ENCODE measurements around the gene ITGA2B. TPM values are rescaled to one million over a fixed set of nuclear protein-coding genes. Genes with fewer than 3 reads are reported as not detected.

ITGA2B gene
- total and polyA plus RNA-seq, 2 experiments from 2014 or later = 13.3 to 13.9 TPM

GRCh38 chr17:44334727-44335126, 54.7 kb downstream of the ITGA2B start:
- Histone ChIP-seq H3K4me1 (ENCODE audit: insufficient read depth) (no peaks in the 10 kb centered on the region; the same call in 1 of the 2 replicates), H2AFZ (no peak overlapping the region), H3K36me3 (ENCODE audit: insufficient read depth) (no peaks in the 10 kb centered on the region), H3K9me2 (ENCODE audit: insufficient read depth) (no peaks in the 10 kb centered on the region), H3K79me2 (replicated peaks; ENCODE audit: insufficient read depth) (no peaks in the 10 kb centered on the region), H3K4me3 (no peak overlapping the region), H4K20me1 (replicated peaks; ENCODE audit: insufficient read depth) (no peaks in the 10 kb centered on the region), H3K27ac (ENCODE audit: low read depth) (no peak overlapping the region), H3F3A (replicated peaks; ENCODE audit: low read depth) (0 out of 2 replicates have a peak, but pooled peaks cover 2% of the 10 kb centered on the region), H3K27me3 (ENCODE audit: insufficient read depth) (no peaks in the 10 kb centered on the region), H3K4me2 (no peak overlapping the region)
- no peak for DNase-seq (ENCODE audit: low spot score)
- Mint-ChIP-seq H3K4me1 (peaks cover 11% of the 10 kb centered on the region), H3K27ac (no peak overlapping the region), H3K9me3 (no peaks in the 10 kb centered on the region), H3K27me3 (ENCODE audit: insufficient read depth, low read depth, poor library complexity) (peaks cover 6% of the 10 kb centered on the region), H3K36me3 (ENCODE audit: low read depth) (no peaks in the 10 kb centered on the region), H3K4me3 (no peak overlapping the region)
- TF ChIP-seq CTCF (conservative IDR thresholded peaks at IDR 0.05; ENCODE audit: low read depth in 2 of 2) = no peak
- TF ChIP-seq ZNF331 (CRISPR knock-in tag; IDR thresholded peaks at IDR 0.05; ENCODE audit: low read depth) = no peak
- TF ChIP-seq JUNB (IDR thresholded peaks at IDR 0.05; ENCODE audit: unreplicated experiment) = no peak
- no peak for TF ChIP-seq EZH2phosphoT487 (IDR thresholded peaks at IDR 0.05; ENCODE audit: unreplicated experiment)
- no peak for TF ChIP-seq POLR2AphosphoS5 (IDR thresholded peaks at IDR 0.05; ENCODE audit: low read depth)
- TF ChIP-seq STAT1 (IDR thresholded peaks at IDR 0.05; ENCODE audit: unreplicated experiment) = no peak
- TF ChIP-seq ZNF114 (CRISPR knock-in tag; IDR thresholded peaks at IDR 0.05) = no peak
- TF ChIP-seq, protein P1, sequence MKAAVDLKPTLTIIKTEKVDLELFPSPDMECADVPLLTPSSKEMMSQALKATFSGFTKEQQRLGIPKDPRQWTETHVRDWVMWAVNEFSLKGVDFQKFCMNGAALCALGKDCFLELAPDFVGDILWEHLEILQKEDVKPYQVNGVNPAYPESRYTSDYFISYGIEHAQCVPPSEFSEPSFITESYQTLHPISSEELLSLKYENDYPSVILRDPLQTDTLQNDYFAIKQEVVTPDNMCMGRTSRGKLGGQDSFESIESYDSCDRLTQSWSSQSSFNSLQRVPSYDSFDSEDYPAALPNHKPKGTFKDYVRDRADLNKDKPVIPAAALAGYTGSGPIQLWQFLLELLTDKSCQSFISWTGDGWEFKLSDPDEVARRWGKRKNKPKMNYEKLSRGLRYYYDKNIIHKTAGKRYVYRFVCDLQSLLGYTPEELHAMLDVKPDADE (IDR thresholded peaks at IDR 0.05) = no peak
- TF ChIP-seq, protein P2, sequence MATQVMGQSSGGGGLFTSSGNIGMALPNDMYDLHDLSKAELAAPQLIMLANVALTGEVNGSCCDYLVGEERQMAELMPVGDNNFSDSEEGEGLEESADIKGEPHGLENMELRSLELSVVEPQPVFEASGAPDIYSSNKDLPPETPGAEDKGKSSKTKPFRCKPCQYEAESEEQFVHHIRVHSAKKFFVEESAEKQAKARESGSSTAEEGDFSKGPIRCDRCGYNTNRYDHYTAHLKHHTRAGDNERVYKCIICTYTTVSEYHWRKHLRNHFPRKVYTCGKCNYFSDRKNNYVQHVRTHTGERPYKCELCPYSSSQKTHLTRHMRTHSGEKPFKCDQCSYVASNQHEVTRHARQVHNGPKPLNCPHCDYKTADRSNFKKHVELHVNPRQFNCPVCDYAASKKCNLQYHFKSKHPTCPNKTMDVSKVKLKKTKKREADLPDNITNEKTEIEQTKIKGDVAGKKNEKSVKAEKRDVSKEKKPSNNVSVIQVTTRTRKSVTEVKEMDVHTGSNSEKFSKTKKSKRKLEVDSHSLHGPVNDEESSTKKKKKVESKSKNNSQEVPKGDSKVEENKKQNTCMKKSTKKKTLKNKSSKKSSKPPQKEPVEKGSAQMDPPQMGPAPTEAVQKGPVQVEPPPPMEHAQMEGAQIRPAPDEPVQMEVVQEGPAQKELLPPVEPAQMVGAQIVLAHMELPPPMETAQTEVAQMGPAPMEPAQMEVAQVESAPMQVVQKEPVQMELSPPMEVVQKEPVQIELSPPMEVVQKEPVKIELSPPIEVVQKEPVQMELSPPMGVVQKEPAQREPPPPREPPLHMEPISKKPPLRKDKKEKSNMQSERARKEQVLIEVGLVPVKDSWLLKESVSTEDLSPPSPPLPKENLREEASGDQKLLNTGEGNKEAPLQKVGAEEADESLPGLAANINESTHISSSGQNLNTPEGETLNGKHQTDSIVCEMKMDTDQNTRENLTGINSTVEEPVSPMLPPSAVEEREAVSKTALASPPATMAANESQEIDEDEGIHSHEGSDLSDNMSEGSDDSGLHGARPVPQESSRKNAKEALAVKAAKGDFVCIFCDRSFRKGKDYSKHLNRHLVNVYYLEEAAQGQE (IDR thresholded peaks at IDR 0.05; ENCODE audit: unreplicated experiment) = no peak
- TF ChIP-seq CREB1 (CRISPR knock-in tag; IDR thresholded peaks at IDR 0.05; ENCODE audit: low read depth) = no peak
- no peak for TF ChIP-seq NANOG (IDR thresholded peaks at IDR 0.05; ENCODE audit: borderline replicate concordance)
- no peak for TF ChIP-seq ZNF462 (CRISPR knock-in tag; IDR thresholded peaks at IDR 0.05)
- peak; percentile 26; the same call in 1 of the 3 replicates for ATAC-seq
